ENCODE results near the gene FAM168A.

DNA sequence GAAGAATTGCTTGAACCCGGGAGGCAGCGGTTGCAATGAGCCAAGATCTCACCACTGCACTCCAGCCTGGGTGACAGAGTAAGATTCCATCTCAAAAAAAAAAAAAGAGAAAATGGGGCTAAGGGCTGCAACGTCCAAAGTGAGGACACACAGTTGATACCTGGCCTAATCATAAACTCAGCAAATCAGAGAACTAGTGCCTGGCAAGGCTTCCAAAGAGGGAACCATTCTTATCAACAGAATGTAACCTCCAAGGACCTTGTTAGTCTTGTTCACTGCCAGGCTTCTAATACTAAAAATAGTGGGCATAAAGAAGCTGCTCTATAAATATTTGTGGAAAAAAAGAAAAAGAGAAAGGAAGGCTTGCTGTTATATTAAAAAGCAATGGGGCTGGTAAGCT, 42.3 kb downstream of the FAM168A start:
- TF ChIP-seq, protein P1, sequence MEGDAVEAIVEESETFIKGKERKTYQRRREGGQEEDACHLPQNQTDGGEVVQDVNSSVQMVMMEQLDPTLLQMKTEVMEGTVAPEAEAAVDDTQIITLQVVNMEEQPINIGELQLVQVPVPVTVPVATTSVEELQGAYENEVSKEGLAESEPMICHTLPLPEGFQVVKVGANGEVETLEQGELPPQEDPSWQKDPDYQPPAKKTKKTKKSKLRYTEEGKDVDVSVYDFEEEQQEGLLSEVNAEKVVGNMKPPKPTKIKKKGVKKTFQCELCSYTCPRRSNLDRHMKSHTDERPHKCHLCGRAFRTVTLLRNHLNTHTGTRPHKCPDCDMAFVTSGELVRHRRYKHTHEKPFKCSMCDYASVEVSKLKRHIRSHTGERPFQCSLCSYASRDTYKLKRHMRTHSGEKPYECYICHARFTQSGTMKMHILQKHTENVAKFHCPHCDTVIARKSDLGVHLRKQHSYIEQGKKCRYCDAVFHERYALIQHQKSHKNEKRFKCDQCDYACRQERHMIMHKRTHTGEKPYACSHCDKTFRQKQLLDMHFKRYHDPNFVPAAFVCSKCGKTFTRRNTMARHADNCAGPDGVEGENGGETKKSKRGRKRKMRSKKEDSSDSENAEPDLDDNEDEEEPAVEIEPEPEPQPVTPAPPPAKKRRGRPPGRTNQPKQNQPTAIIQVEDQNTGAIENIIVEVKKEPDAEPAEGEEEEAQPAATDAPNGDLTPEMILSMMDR (IDR thresholded peaks at IDR 0.05) = no peak
- TF ChIP-seq POLR2A (IDR thresholded peaks at IDR 0.05) = no peak
- TF ChIP-seq EP300 (IDR thresholded peaks at IDR 0.05) = no peak

All from ovary (tissue), 3 donors.